ENCODE data around the gene CAPN10.

GRCh38 chr2:240560084-240560479 is 26.5 kb upstream of the CAPN10 start, which contains the start of gene DUSP28:
- TF ChIP-seq CTCF (IDR thresholded peaks at IDR 0.05) (no peak), POLR2A (IDR thresholded peaks at IDR 0.05) (no peak)
